B cell (primary cell): ENCODE measurements around the gene SPATA25.

Source experiments
- EZH2 ChIP-seq: IDR thresholded peaks from 2 replicates; pipeline ENCODE4 v1.6.1; 2012; ENCODE audit warnings: borderline replicate concordance, low read depth, mild to moderate bottlenecking, moderate library complexity, low read length; ENCODE audit not compliant: insufficient read depth, poor library complexity, severe bottlenecking
- TF ChIP-seq, protein P1 (sequence below): fragments of 200-600 bp; IDR thresholded peaks from one replicate; pipeline ENCODE4 v1.8.0; 2022; ENCODE audit warnings: antibody characterized with exemption, mild to moderate bottlenecking

DNA sequence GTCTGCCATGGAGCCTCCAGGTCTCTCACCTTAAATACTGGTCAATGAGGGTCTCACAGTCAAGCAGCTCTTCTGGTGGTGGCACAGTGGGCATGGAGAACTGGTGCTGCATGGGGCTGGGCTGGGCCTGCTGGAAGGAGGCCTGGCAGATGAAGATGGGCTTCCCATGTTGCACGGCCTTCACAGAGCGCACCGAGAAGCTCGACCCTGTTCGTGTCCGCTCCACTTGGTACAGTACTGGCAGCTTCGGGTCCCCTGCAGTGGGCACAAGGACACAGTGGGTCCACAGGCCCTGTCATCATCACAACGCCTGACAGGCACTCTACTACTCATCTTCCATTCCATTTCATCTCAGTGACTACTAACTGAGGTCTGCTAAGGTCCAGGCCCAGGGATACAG lies 39.0 kb downstream of the SPATA25 start:
- TF ChIP-seq, protein P1, sequence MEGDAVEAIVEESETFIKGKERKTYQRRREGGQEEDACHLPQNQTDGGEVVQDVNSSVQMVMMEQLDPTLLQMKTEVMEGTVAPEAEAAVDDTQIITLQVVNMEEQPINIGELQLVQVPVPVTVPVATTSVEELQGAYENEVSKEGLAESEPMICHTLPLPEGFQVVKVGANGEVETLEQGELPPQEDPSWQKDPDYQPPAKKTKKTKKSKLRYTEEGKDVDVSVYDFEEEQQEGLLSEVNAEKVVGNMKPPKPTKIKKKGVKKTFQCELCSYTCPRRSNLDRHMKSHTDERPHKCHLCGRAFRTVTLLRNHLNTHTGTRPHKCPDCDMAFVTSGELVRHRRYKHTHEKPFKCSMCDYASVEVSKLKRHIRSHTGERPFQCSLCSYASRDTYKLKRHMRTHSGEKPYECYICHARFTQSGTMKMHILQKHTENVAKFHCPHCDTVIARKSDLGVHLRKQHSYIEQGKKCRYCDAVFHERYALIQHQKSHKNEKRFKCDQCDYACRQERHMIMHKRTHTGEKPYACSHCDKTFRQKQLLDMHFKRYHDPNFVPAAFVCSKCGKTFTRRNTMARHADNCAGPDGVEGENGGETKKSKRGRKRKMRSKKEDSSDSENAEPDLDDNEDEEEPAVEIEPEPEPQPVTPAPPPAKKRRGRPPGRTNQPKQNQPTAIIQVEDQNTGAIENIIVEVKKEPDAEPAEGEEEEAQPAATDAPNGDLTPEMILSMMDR: no peak
- TF ChIP-seq EZH2: no peak
